Left ventricle myocardium inferior (tissue), 1 donor: ENCODE measurements around the gene REEP6. TPM values are rescaled to one million over a fixed set of nuclear protein-coding genes. Genes with fewer than 3 reads are reported as not detected.

Experiments used
- DNase-seq: peaks from one replicate; pipeline ENCODE4 v3.0.0-alpha.2; 2020
- H3K27ac ChIP-seq: fragments of 200-600 bp; replicated peaks from 2 replicates; pipeline ENCODE4 v1.8.0; 2021
- H3K27me3 ChIP-seq: fragments of 200-600 bp; 2 replicates; pipeline ENCODE4 v1.8.0; 2021; ENCODE audit warnings: low read depth
- H3K36me3 ChIP-seq: fragments of 200-600 bp; 2 replicates; pipeline ENCODE4 v1.8.0; 2021
- H3K4me1 ChIP-seq: fragments of 200-600 bp; 2 replicates; pipeline ENCODE4 v1.8.0; 2021
- H3K4me3 ChIP-seq: fragments of 200-600 bp; 2 replicates; pipeline ENCODE4 v1.8.0; 2021; ENCODE audit warnings: mild to moderate bottlenecking, moderate library complexity
- H3K9me3 ChIP-seq: fragments of 200-600 bp; replicated peaks from 2 replicates; pipeline ENCODE4 v1.8.0; 2021
- CTCF ChIP-seq: fragments of 200-600 bp; IDR thresholded peaks from 2 replicates; pipeline ENCODE4 v1.8.0; 2021; ENCODE audit warnings: antibody characterized with exemption, mild to moderate bottlenecking, borderline replicate concordance
- intact Hi-C: fragments of 100-400 bp; cut with micrococcal nuclease; formaldehyde crosslinking; loops from one replicate; pipeline ENCODE4 v1.11.0; 2022
- total RNA-seq: library from RNA; stranded (reverse); fragmentation: NEBNext Ultra II Directional; extraction: Animal tissue kit (Norgen Biotek cat#: 25700); gene quantifications from one replicate; pipeline ENCODE4 v1.2.1, GENCODE V29; 2021
- donor health status: DM: no; HTN: yes; CAD: no; lungs with severe emphysema.

The REEP6 gene
- total RNA-seq, 1 donor from 2014 or later, result 1.9 TPM

GRCh38 chr19:1525343-1525742 lies 34.4 kb downstream of the REEP6 start:
- no peak for DNase-seq
- Histone ChIP-seq H3K36me3 (no peaks in the 10 kb centered on the region), H3K4me3 (no peak overlapping the region), H3K4me1 (peaks cover 13% of the 10 kb centered on the region), H3K9me3 (no peaks in the 10 kb centered on the region), H3K27ac (no peak overlapping the region), H3K27me3 (peaks cover 84% of the 10 kb centered on the region)
- TF ChIP-seq CTCF, result no peak
- intact Hi-C loops, result no loop called here

GRCh38 chr19:1526066-1526778 lies 35.2 kb downstream of the REEP6 start:
- intact Hi-C loops, result no loop called here
- Histone ChIP-seq H3K4me3 (no peak overlapping the region), H3K27ac (no peak overlapping the region), H3K36me3 (no peaks in the 10 kb centered on the region), H3K27me3 (peaks cover 92% of the 10 kb centered on the region), H3K9me3 (no peaks in the 10 kb centered on the region), H3K4me1 (peaks cover 12% of the 10 kb centered on the region)
- TF ChIP-seq CTCF, result no peak
- DNase-seq, result no peak

GRCh38 chr19:1526979-1527649 lies 36.1 kb downstream of the REEP6 start:
- H3K4me3 ChIP-seq, result no peak overlapping the region
- TF ChIP-seq CTCF, result no peak
- H3K9me3 ChIP-seq, result no peaks in the 10 kb centered on the region
- no peak for DNase-seq
- H3K27ac ChIP-seq, result no peak overlapping the region
- intact Hi-C loops, result no loop called here
- H3K4me1 ChIP-seq, result peaks cover 4% of the 10 kb centered on the region
- H3K27me3 ChIP-seq, result peaks cover 94% of the 10 kb centered on the region
- H3K36me3 ChIP-seq, result no peaks in the 10 kb centered on the region

- no peak for DNase-seq
- Histone ChIP-seq H3K4me1 (peaks cover 4% of the 10 kb centered on the region), H3K36me3 (no peaks in the 10 kb centered on the region), H3K27me3 (peaks cover 95% of the 10 kb centered on the region), H3K9me3 (no peaks in the 10 kb centered on the region), H3K27ac (no peak overlapping the region), H3K4me3 (no peak overlapping the region)
- TF ChIP-seq CTCF, result no peak
- intact Hi-C loops, result no loop called here
Observed at GRCh38 chr19:1527650-1528309, 36.8 kb downstream of the REEP6 start.

GRCh38 chr19:1528596-1529429 lies 37.8 kb downstream of the REEP6 start:
- H3K4me1 ChIP-seq, result peaks cover 4% of the 10 kb centered on the region
- H3K27me3 ChIP-seq, result peaks cover 95% of the 10 kb centered on the region
- H3K27ac ChIP-seq, result no peak overlapping the region
- no peaks in the 10 kb centered on the region for H3K36me3 ChIP-seq
- no peaks in the 10 kb centered on the region for H3K9me3 ChIP-seq
- intact Hi-C loops, result no loop called here
- no peak for TF ChIP-seq CTCF
- H3K4me3 ChIP-seq, result no peak overlapping the region
- DNase-seq, result no peak
